HK-2 (cell line): Measurements from ENCODE around the gene CREM.
A peak's percentile ranks its signal among the peaks of the same experiment; 100 is the strongest.
"Not testable (repeated sequence)": the region's sequence is repeated elsewhere in the genome, so short reads cannot be mapped to it uniquely, and the experiment has no call there.

Experiments
- DNase-seq: peaks from one replicate; pipeline ENCODE4 v3.0.0-alpha.2; 2018; ENCODE audit not compliant: unreplicated experiment

The CREM gene

GRCh38 chr10:35126530-35127288, at the start of gene CREM:
CREM (plus strand) TSS chr10:35126846; CDS start chr10:35137836, 10,990 bp downstream.
- peak; percentile 95 for DNase-seq

- DNase-seq = no peak
Measured at GRCh38 chr10:35079265-35079664, 47.4 kb upstream of the CREM start.

DNA sequence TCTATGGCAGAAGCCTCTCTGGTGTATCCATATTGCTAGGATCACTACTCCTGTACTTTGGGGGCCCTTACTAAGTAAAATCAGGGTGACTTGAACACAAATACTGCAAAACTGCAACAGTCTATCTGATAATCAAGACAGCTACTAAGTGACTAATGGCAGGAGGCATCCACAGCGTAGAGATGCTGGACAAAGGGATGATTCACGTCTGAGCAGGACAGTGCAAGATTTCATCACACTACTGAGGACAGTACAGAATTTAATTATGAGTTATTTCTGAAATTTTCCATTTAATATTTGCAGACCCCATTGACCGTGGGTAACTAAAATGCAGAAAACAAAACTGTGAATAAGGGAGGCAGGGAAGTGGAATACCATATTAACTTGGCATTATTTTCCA, 46.9 kb upstream of the CREM start:
- peak; percentile 22 for DNase-seq

DNA sequence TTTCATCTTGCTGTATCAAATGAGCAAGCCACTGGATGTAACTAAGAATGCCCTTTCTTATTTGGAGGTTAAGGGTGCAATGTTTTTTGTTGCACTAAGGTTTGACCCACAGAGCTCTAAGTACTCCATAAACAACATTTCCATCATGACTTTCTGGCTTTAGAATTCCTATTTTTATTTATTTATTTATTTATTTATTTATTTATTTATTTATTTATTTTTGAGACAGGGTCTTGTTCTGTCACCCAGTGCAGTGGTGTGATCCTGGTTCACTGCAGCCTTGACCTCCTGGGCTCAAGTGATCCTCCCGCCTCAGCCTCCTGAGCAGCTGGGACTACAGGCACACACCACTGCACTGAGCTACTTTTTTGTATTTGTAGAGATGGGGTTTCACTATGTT, 46.4 kb upstream of the CREM start:
- DNase-seq = not testable (repeated sequence)

- no peak for DNase-seq
Measured at GRCh38 chr10:35083242-35083641, 43.4 kb upstream of the CREM start.

- DNase-seq = peak; percentile 9
Measured at GRCh38 chr10:35089611-35090161, 37.0 kb upstream of the CREM start.

DNA sequence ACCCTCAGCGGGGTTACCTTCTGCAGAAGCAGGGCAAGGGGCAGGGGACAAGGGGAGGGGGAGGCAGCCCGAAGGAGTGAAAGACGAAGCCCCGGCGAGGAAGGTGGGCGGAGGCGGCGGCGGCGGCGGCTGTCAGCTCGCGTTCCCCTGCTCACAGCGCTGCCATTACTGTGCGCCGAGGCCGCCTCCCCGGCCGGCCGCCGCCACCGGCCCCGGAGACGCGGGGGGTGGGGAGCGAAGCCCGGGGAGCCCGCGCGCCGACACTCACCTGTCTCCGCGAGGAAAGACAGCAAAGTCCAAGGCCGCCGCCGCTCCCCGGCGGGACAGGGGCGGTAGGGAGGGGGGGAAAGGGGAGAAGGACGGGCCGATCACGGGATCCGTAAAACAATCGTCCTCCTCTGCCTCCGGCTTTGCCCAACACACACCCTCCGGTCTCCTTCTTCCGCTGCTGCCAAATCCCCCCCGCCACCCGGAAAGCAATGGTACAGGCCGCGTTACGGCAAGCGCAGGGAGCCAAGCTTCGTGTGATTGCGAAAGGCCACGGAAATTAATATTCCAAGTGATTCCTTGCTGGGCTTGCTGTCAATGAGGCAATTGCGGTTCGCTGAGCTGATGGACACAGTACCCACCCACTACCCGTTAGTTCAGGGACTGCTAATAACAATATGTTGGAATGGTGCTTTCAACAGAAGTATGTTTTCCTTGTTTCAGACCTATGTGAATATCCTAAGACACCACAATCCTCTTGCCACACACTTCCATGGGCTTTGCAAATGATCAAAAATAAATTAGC, 36.3 kb upstream of the CREM start, which contains the start of gene CUL2:
Gene CUL2, minus strand, starts transcription at position 180 of the 793 bp plus-strand sequence. CDS start 19,024 bp downstream, outside the sequence.
- DNase-seq = peak; percentile 89

DNA sequence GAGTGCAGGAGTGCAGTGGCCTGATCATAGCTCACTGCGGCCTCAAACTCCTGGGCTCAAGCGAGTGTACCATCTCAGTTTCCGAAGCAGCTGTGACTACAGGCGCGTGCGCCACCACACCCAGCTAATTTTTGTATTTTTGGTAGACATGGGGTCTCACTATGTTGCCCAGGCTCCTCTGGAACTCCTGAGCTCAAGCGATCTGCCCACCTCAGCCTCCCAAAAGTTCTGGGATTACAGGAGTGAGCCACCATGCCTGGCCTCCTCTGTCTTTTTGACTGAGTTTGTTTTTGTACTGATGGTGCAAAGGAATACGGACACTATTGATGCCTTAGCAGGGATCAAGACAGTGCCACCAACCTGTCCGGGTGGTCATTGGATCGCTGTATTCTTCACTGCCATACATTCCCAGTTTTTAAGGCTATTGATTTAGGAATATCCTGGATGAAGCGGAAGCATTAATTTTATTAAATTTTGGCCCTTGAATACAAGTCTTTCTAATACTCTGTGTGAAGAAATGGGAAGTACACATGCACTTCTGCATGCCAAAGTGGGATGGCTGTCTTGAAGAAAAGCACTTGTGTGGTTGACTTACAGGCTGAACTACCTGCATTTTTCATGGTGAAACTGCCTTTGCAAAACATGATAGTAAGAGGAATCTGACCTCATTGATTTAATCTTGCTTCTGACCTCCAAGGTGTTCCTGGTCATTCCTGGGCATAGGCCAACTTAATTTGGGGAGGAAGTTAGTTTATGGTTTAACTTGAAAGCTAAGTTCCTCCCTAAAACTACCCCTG, 34.5 kb upstream of the CREM start:
- no peak for DNase-seq

DNA sequence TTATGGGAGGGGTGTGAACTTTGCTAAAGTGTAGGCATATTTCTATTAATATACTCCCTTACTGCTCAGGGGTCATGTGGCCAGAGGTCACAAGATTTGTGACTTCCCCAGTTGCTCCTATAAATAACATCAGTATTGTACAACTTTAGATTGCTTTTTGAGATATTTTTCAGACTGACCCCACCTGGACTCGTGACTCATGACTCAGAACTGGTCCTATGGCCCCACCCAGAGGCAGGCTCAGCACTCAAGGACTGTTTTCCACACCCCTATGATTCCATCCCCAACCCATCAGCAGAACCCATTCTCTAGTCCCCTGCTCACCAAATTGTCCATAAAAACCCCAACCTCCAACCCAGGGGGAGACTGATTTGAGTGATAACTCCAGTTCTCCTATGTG, 33.8 kb upstream of the CREM start:
- DNase-seq = no peak

DNA sequence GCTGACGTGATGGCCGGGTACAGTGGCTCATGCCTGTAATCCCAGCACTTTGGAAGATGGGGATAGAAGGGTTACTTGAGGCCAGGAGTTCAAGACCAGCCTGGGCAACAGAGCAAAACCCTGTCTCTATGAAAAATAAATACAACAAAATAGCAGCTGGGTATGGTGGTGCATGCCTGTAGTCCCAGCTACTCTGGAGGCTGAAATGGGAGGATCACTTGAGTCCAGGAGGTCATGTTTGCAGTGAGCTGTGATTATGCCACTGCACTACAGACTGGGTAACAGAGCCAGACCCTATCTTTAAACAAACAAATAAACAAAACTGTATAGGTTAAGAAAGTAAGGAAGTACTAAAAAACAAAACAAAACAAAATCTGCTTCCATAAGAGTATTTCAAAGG, 30.3 kb upstream of the CREM start:
- DNase-seq = no peak

GRCh38 chr10:35097510-35097909, 29.1 kb upstream of the CREM start:
- DNase-seq = no peak

DNA sequence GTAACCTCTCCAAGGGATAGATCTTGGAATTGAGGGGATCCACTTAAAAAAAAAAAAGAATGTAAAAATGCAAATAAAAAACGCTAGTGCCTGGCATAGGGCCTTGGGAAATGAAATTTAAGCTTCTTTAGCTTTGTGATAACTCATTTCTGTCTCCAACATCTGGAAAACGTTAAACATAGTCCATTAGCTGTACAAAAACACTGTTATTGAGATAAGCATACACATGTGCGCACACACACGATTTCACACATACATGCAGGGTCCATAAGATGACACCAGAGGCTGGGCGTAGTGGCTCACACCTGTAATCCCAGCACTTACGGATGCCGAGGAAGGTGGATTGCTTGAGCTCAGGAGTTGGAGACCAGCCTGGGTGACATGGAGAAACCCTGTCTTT, 22.8 kb upstream of the CREM start:
- no peak for DNase-seq

DNA sequence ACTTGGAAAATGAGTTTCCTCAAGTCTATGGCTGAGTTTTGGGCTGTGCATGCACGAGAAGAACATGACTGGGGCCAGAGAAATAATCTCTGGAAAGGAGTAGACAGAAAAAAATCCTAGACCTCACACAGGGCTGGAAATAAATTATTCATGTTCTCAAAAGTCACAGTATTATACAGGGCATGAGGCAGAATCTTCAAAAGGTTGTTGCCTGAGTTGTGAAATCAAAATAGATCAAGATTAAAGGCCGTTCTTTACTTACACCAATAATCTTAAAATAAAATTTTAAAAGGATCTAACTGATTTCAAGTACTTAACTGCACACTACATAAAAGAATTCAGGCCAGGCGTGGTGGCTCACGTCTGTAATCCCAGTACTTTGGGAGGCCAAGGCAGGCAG, 14.1 kb upstream of the CREM start:
- no peak for DNase-seq

- DNase-seq = no peak
Measured at GRCh38 chr10:35119378-35119777, 7.3 kb upstream of the CREM start.

GRCh38 chr10:35124540-35124939, 2.1 kb upstream of the CREM start:
- no peak for DNase-seq

- no peak for DNase-seq
Measured at GRCh38 chr10:35126062-35126529, 550 bp upstream of the CREM start.

DNA sequence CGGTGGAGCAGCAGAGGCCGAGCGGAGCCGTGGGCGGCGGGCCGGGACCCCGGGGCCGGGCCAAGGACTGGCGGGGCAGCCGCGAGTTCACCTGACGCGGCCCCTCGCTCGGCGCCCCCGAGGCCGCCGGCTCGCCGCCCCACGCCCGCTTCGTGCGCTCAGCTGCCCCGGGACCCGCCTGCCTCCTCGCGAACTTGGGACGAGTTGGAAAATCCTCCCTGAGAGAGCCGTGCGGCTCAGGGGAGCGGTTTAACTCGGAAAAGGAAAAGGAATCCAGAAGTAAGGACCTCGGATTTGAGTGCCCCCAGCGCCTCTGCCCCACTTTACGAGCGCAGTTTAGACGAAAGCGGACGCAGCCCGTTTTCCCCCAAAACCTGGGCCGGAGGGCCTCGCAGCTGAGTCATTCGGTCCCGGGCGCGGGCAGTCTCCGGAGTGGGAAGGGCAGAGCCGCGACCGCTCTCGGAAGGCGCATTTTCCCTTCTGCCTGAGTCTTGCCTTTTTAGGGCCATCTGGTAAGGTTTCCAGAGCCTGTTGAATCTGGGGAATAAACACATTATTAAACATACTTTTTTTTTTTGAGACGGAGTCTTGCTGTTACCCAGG, 744 bp downstream of the CREM start:
- DNase-seq = peak; percentile 52

DNA sequence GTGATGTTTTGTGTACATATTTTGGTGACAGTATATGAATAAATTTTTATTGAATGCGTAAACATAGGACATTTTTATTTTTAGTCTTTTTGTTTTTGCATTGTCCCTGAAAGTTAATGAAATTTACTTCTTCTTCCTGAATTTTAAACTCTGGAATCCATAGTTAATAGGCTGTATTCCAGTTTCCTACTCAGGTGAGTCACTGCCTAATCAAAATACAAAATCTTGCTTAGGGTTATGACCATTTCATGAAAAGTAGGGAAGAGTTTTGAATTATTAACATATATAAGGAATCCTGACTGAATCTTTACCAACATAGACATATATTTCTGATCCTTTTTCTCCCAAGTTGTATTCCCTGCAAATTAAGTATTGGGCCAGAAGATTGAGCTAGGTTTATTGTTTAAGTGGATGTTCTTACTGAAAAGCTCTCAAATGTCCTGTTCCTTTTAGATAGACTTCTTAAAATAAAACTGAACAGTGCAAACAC, 2.6 kb downstream of the CREM start:
- DNase-seq = no peak

GRCh38 chr10:35130663-35131062, 4.0 kb downstream of the CREM start:
- no peak for DNase-seq

DNA sequence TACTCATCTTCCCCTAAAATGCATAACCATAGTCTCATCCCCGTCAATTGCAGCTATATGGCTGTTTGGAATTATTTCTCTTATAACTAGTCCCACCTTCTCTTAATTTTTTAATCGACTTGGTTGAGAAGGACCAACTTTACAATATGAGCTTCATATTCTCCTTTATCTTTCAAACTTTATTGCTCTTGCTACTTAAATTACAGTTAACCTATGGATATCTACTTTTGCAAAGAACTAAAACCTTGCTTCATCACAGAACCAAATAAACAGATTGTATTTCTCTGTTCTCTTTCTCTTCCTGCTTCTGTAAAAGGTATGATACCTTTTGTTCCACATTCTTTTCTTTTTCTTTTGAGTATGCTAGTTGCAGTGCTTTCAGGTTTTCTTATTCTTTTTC, 6.1 kb downstream of the CREM start:
- DNase-seq = no peak

DNA sequence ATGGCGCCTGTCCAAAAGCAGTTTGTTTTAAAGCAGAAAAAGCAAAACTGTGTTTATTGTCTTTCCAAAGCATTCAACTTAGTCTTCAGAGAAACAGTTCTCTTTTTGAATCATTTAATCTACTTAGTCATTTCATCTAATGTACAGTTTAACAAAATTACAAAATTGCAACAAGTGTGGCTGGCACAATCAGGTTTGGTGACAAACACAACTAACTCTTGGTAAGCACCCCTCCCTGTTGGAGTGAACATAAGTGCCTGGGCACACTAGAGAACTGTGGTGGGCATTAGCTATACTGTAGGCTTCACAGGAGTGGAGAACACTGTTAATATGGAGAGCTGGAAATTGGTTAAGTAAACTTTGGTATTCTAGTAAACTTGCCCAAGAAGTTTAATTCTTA, 6.9 kb downstream of the CREM start:
- no peak for DNase-seq
